ENCODE data around the gene SLC8A3. TPM values are rescaled to one million over a fixed set of nuclear protein-coding genes. Genes with fewer than 3 reads are reported as not detected.

The SLC8A3 gene
- total RNA-seq, 1 donor from 2014 or later: not detected

DNA sequence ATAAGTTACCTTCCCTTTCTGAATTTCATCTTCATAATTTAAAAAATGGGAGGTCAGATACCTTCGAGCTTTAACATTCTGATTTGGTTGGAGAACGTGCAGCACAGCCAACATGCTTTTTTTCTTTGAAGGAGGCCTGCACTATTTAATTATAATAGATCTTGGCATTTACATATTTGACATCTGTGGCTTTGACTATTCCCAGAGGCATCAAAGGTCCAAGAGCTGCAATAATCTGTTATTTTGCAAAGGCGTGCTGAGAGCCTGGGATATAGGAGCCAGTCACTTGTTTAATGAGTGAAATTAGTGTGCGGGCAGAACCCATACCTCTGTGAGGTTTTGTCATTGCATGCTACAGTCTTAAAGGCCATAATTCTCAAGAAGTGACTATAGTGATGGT lies 26.4 kb downstream of the SLC8A3 start:
- no peak overlapping the region for H3K4me3 Mint-ChIP-seq (ENCODE audit: unreplicated experiment)

DNA sequence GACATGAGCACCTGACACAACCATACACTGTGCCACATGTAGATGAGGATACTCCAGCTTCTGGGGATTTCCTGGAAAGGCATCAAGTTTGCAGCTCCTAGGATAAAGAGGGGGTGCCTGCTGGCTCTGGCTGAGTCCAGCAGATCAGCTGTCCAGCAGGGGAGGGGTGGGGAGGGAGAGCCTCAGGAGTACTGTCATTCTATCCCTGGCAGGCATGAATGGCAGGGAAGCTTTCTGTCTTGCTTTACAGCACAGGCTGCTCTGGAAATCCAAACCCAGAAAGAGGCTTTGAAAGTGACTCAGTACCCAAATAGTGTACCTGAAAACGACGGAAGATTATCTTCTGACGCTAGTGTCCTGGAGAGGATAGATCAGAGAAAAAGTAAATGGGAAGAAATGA lies 32.2 kb downstream of the SLC8A3 start:
- Mint-ChIP-seq H3K9me3 (ENCODE audit: unreplicated experiment) (no peaks in the 10 kb centered on the region), H3K4me3 (ENCODE audit: unreplicated experiment) (no peak overlapping the region), H3K27me3 (ENCODE audit: unreplicated experiment) (no peaks in the 10 kb centered on the region), H3K4me1 (ENCODE audit: unreplicated experiment) (no peaks in the 10 kb centered on the region), H3K27ac (ENCODE audit: unreplicated experiment) (no peak overlapping the region), H3K36me3 (ENCODE audit: unreplicated experiment) (no peaks in the 10 kb centered on the region)
- no peak for DNase-seq (ENCODE audit: extremely low spot score, unreplicated experiment)
- TF ChIP-seq, protein P1, sequence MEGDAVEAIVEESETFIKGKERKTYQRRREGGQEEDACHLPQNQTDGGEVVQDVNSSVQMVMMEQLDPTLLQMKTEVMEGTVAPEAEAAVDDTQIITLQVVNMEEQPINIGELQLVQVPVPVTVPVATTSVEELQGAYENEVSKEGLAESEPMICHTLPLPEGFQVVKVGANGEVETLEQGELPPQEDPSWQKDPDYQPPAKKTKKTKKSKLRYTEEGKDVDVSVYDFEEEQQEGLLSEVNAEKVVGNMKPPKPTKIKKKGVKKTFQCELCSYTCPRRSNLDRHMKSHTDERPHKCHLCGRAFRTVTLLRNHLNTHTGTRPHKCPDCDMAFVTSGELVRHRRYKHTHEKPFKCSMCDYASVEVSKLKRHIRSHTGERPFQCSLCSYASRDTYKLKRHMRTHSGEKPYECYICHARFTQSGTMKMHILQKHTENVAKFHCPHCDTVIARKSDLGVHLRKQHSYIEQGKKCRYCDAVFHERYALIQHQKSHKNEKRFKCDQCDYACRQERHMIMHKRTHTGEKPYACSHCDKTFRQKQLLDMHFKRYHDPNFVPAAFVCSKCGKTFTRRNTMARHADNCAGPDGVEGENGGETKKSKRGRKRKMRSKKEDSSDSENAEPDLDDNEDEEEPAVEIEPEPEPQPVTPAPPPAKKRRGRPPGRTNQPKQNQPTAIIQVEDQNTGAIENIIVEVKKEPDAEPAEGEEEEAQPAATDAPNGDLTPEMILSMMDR (IDR thresholded peaks at IDR 0.05): no peak

More for the DNA sequence above, 26.4 kb downstream of the SLC8A3 start:
- no peak for DNase-seq (ENCODE audit: extremely low spot score, unreplicated experiment)
- Mint-ChIP-seq H3K27me3 (ENCODE audit: unreplicated experiment) (no peaks in the 10 kb centered on the region), H3K9me3 (ENCODE audit: unreplicated experiment) (peaks cover 2% of the 10 kb centered on the region), H3K27ac (ENCODE audit: unreplicated experiment) (no peak overlapping the region), H3K36me3 (ENCODE audit: unreplicated experiment) (no peaks in the 10 kb centered on the region), H3K4me1 (ENCODE audit: unreplicated experiment) (no peaks in the 10 kb centered on the region)
- TF ChIP-seq, protein P1 (IDR thresholded peaks at IDR 0.05): no peak

DNA sequence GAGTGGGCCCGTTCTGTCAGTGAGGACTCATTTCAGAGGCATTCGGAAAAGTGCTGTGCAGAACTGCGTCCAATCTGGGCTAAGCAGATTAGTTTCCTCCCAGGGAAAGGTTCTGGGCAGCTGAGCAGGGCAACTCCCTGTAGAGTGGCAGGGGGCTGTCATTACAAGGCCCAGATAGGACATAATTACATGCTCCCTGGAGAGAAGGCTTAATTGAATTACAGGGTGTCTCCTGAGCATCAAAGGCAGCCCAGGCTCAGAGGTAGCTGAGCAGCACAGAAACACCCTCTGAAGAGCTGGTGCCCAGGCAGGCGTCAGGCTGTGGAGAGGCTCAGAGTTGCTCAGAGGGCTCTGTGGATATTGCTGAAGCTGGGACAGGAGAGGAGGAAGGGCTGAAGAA lies 36.0 kb downstream of the SLC8A3 start:
- Mint-ChIP-seq H3K4me1 (ENCODE audit: unreplicated experiment) (no peaks in the 10 kb centered on the region), H3K9me3 (ENCODE audit: unreplicated experiment) (no peaks in the 10 kb centered on the region), H3K27me3 (ENCODE audit: unreplicated experiment) (no peaks in the 10 kb centered on the region), H3K4me3 (ENCODE audit: unreplicated experiment) (no peak overlapping the region), H3K27ac (ENCODE audit: unreplicated experiment) (no peak overlapping the region), H3K36me3 (ENCODE audit: unreplicated experiment) (no peaks in the 10 kb centered on the region)
- no peak for DNase-seq (ENCODE audit: extremely low spot score, unreplicated experiment)
- TF ChIP-seq, protein P1 (IDR thresholded peaks at IDR 0.05): no peak

DNA sequence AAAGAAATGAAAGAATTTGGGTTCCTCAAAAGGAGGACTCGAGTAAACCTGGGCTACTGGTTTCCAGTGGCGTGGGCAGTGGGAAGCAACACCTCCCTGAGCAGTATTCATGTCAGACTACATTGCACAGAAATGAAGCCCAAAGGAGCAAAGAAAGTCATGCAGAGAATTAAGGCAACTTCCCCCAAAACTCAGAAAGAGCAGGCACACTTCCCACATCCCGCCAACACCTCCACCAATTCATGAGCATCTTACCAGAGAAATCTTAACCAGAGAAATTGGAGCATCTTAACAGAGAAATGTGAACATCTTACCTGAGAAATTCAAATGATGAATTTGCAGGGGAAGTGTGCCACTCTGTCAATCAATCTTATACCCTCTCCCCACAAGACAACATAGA lies 36.7 kb downstream of the SLC8A3 start:
- DNase-seq (ENCODE audit: extremely low spot score, unreplicated experiment): no peak
- no peaks in the 10 kb centered on the region for H3K4me1 Mint-ChIP-seq (ENCODE audit: unreplicated experiment)
- H3K9me3 Mint-ChIP-seq (ENCODE audit: unreplicated experiment): no peaks in the 10 kb centered on the region
- TF ChIP-seq, protein P1 (IDR thresholded peaks at IDR 0.05): no peak
- no peaks in the 10 kb centered on the region for H3K36me3 Mint-ChIP-seq (ENCODE audit: unreplicated experiment)
- no peak overlapping the region for H3K27ac Mint-ChIP-seq (ENCODE audit: unreplicated experiment)
- no peaks in the 10 kb centered on the region for H3K27me3 Mint-ChIP-seq (ENCODE audit: unreplicated experiment)
- no peak overlapping the region for H3K4me3 Mint-ChIP-seq (ENCODE audit: unreplicated experiment)

DNA sequence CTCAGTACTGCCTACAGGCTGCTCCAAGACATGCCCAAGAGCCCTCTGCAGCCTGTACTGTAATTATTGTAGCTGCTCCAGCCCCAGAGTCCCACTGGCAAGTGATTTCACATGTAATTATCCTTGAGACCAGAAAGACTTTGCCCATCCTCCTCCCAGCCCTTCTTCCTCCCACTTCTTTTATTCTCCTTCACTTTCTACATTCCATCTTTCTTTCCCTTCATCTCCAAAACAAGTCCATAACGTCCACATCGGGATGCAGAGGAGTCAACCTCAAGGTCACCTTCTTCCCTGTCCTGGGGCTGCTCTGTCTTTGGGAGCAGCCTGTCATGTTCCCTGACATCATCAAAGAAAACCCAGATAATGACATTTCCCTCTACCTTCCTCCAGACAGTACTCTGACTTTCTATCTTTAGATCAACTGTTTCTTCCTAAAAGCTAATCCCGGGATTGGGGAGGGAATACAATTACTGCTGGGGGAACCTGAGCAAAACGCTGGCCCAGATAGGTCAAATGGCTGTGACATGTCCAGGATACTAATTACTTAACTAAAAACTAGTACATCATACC lies 39.1 kb downstream of the SLC8A3 start:
- no peak overlapping the region for H3K4me3 Mint-ChIP-seq (ENCODE audit: unreplicated experiment)
- H3K27me3 Mint-ChIP-seq (ENCODE audit: unreplicated experiment): no peaks in the 10 kb centered on the region
- DNase-seq (ENCODE audit: extremely low spot score, unreplicated experiment): no peak
- no peak overlapping the region for H3K27ac Mint-ChIP-seq (ENCODE audit: unreplicated experiment)
- H3K36me3 Mint-ChIP-seq (ENCODE audit: unreplicated experiment): no peaks in the 10 kb centered on the region
- no peaks in the 10 kb centered on the region for H3K4me1 Mint-ChIP-seq (ENCODE audit: unreplicated experiment)
- H3K9me3 Mint-ChIP-seq (ENCODE audit: unreplicated experiment): no peaks in the 10 kb centered on the region
- TF ChIP-seq, protein P1 (IDR thresholded peaks at IDR 0.05): no peak
